Ecto neural progenitor cell (in vitro differentiated cells): ENCODE data around the gene SPP1.
A peak's percentile ranks its signal among the peaks of the same experiment; 100 is the strongest.
"Not testable (repeated sequence)": the region's sequence is repeated elsewhere in the genome, so short reads cannot be mapped to it uniquely, and the experiment has no call there.

Experiments used
- DNase-seq: peaks from one replicate; pipeline ENCODE4 v3.0.0-alpha.2; 2018; ENCODE audit warnings: low spot score

Gene SPP1

DNA sequence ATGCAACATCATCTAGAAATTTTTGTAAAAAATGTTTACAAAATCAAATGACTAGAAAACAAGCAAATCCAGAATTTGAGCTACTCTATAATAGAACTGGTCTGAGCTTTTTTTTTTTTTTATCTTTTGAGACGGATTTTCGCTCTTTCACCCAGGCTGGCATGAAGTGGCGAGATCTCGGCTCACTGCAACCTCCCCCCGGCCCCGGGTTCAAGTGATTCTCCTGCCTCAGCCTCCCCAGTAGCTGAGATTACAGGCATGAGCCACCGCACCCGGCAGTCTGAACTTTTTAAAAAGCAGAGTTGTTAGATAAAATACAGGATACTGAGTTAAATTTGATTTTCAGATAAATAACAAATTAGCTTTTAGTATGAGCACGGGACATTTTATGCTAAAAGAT lies 11.0 kb downstream of the SPP1 start:
- no peak for DNase-seq

DNA sequence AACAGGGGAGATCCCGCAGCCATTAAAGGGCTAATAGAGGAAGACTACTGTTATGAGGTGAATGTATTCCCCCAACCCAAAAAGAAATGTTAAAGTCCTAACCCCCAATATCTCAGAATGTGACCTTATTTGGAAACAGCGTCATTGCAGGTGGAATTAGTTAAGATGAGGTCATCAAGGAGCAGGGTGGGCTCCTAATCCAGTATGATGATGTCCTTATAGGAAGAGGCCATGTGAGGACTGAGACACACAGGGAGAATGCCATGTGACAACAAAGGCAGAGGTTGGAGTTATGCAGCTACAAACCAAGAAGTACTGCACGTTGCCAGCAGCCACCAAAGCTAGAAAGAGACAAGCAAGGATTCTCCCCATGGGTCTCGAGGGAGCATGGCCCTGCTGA lies 14.3 kb downstream of the SPP1 start:
- DNase-seq = no peak

DNA sequence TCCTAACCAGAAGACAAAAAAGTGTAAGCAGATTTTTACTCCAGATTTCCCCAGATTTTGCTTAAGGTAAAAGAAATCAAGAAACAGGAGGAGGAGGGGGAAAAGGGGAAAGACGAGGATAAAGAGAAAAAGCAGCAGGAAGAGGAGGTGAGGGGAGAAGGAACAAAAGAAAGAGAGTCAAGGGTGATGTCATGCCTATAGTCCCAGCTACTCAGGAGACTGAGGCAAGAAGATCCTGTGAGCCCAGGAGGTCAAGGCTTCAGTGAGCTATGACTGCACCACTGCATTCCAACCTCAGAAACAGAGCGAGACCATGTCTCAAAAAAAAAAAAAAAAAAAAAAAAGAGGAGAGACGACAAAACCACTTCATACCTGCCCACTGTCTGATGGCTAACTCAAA lies 19.9 kb downstream of the SPP1 start:
- no peak for DNase-seq

DNA sequence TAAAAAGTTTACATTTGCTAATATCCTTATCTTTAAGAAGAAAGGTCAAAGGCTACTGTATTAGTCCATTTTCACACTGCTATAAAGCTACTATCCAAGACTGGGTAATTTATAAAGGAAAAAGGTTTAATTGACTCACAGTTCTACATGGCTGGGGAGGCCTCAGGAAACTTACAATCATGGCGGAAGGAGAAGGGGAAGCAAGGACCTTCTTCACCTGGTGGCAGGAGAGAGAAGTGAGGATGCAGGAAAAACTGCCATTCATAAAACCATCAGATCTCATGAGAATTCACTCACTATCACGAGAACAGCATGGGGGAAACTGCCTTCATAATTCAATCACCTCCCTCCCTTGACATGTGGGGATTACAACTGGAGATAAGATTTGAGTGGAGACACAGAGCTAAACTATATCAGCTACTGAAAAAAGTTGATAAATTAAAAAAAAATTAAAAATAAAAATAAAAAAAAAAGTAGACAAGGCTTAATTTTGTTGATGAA lies 23.7 kb downstream of the SPP1 start:
- not testable (repeated sequence) for DNase-seq

DNA sequence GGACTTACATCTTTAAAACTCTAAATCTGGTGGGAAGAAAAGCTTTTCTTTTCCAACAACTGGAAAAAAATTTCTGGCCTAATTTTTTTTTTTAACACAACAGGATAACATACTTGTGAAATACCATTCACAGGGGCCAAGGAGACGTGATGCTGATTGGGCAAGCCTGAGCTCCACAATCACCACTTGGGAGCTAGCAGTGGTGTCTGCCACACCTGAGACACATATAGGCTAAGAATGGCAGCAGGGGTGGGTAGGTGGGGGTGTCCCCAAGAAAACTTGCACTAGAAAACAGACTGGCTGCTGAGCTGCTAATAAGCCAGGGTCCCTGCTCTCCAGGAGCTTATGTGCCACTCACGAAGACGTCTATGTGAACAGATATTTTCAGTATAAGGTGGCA lies 26.4 kb downstream of the SPP1 start:
- no peak for DNase-seq

DNA sequence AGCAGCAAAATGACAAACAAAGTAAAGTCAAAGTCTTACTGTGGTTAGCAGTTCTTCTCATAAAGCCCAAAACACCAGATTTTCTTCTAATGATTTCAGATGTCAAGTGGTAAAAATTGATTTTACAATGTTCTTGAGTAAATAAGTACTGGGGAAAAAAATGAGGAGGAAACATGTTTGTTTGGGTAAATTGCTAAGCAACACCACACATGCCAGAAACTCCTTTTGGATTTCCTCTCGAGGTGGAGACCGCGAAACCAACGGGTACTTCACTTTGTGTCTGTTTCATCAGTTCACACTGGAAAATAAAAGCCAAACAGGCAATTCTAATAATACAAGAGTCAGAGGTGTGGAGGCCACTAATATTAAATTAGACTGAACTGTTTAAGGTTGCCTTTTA lies 27.3 kb downstream of the SPP1 start:
- no peak for DNase-seq

DNA sequence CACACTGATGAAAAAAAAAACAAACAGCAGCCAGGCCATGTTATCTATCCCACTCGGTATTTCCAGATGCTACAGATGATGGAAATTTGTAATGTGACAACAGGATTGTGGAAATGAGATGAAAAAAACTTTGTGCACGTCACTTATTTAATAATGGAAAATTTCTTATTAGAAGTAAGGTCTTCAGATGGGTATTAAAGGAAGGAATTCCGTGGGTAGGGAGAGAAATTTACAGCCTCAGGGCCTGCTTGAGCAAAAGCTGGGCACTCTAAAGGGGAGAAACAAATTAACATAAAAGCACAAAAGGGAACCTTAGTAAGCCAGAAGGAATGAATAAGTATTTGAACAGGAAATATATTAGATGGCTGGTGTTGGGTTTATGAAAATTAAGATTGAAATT lies 27.7 kb downstream of the SPP1 start:
- DNase-seq = no peak

DNA sequence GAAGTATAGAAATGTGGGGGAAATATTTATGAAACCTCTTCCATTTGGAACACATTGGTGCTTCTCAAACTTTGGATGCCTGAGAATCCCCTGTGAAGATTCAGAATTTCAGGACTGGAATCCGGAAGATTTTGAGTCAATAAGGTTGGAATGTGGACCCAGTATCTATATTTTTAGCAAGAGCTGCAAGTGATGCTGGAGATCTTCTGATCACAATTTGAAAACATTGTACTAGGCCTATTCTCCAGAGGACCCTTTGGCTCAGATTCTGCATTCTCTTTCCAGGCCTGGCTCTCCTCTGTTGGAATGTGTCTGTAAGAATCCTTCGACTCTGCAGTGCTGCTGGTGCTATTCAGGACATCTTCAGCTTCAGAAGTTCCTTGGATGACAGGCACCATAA lies 29.6 kb downstream of the SPP1 start:
- no peak for DNase-seq

DNA sequence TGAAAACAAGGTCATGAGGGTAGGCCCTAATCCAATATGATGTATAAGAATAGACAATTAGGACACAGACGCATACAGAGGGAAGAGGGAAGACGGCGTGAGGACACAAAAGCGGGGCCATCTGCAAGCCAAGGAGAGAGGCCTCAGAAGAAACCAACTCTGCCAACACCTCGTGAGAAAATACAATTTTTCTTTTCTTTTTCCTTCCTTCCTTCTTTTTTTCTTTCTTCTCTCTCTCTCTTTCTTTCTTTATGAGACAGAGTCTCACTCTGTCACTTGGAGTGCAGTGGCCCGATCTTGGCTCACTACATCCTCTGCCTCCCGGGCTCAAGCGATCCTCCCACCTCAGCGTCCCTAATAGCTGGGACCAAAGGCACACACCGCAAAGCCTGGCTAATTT lies 30.4 kb downstream of the SPP1 start:
- DNase-seq = no peak

DNA sequence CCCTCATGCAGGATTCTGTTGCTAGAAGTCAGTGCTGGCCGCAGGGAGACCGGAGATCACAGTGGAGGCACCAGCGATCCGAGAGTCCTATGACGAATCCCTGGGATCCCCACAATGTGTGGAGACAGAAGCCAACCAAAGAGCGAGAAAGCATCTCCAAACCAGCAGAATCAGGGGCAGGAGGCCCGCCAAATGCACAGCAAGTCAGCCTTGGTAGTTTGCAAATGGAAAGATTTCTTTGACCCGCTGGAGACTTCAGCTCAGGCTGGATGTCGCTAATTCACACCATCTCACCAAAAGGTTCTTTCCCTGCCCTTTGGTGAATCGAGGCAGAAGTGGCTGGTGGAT lies 31.4 kb downstream of the SPP1 start:
- DNase-seq = peak; percentile 48

DNA sequence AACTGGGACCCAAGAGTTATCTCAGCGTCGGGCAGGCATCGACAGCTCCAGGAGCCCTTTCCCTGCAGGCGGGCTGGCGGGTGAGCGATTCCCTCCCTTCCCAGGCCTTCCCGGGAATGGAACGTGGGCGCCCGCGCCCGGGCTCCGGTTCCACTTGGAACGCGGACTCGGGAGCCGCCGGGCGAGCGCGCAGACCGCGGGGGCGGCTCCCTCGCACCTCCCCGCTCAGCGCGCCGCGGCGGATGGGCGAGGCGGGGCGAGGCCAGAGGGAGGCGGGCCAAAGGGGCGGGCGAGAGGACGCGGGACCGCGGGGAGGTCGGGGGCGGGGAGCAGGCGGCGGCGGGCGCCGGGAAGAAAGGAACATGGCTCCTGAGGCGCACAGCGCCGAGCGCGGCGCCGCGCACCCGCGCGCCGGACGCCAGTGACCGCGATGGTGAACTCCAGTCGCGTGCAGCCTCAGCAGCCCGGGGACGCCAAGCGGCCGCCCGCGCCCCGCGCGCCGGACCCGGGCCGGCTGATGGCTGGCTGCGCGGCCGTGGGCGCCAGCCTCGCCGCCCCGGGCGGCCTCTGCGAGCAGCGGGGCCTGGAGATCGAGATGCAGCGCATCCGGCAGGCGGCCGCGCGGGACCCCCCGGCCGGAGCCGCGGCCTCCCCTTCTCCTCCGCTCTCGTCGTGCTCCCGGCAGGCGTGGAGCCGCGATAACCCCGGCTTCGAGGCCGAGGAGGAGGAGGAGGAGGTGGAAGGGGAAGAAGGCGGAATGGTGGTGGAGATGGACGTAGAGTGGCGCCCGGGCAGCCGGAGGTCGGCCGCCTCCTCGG lies 32.0 kb downstream of the SPP1 start, which contains the start of gene PKD2:
Gene PKD2 (plus strand): TSS at position 332 of the 818 bp plus-strand sequence. CDS start 99 bp downstream, at position 431.
- peak; percentile 88 for DNase-seq

DNA sequence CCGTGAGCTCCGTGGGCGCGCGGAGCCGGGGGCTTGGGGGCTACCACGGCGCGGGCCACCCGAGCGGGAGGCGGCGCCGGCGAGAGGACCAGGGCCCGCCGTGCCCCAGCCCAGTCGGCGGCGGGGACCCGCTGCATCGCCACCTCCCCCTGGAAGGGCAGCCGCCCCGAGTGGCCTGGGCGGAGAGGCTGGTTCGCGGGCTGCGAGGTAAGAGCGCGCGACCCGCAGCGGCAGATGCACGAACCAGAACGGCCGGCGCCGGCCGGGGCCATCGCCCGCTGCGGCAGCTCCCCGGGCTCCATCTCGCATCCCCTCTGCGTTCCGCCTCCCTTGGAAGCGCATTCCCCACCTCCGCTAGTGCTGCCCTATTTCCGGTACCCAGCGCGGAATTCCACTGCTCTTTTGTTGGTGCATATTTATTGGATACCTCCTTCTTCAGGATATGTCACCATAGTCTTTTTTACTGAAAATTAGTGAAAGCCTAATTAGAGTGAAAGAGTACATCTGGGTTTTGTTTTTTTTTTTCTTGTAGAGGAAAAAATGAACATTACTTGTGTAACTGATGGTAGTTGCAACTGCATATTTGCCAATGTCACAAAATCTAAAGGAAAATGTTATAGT lies 32.7 kb downstream of the SPP1 start:
- DNase-seq = peak; percentile 69

DNA sequence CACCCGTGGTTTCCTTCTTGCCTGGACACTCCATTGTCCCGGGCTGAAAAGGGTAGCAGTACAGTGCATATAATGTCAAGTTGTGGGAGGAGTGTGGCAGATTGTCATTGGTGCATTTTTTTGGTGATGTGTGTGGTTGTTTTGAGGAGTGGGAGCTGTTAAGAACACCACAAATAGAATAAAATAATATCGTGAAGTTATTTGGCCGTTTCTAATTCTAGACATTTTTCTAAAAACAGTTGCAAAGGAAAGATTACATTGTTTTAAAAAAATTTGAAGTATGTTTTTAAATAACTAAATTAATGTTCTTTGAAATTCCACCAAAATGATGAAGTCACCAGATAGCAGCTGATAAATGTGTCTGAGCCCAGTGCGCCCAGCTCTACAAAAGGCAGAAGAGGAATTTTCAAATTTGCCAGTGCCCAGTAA lies 33.2 kb downstream of the SPP1 start:
- DNase-seq = no peak

DNA sequence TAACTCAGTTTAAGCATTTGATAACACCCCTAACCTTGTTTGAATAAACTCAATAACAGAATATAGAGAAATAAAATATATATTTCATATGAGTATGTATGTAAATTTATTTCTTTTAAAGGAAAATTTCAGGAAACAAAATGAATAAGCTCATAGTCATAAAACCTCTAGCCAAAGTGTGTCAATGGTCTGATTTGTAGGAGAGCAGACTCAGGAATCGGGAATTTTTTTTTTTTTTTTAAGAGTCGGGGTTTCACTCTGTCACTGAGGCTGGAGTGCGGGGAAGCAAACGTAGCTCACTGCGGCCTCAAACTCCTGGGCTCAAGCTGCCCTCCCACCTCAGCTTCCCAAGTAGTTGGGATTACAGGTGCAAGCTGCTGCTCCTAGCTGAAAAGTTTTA lies 34.4 kb downstream of the SPP1 start:
- DNase-seq = no peak

DNA sequence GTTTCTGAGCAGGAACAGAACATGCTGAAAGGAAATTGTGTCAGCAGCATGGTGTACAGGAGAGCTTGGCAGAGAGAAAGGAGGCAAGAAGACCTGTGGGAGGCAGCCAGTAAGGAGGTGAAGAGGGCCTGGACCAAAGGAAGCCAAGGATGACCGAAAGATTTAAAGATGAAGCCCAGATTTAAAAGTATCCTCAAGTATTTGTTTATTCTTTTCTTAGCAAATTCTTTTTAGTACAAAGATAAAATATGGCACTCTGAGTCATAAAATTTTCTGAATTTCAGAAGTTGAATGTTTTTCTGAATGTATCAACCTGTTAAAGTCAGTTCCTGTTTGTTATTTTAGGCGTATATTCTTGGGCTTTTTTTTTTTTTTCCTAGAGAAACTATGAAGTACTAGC lies 35.5 kb downstream of the SPP1 start:
- no peak for DNase-seq

DNA sequence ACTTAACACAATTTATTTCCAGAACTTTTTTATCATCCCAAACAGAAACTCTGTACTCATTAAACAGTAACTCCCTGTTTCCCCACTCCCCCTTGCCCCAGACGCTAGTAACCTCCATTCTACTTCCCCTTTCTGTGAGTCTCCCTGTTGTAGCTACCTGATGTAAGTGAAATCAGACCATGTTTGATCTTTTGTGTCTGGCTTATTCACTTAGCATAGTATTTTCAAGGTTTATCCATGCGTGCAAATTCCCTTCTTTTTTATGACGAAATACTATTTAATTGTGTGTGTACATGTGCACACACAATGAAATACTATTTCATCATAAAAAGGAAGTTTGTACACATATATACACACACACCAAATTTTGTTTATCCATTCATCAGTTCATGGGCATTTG lies 37.1 kb downstream of the SPP1 start:
- no peak for DNase-seq

DNA sequence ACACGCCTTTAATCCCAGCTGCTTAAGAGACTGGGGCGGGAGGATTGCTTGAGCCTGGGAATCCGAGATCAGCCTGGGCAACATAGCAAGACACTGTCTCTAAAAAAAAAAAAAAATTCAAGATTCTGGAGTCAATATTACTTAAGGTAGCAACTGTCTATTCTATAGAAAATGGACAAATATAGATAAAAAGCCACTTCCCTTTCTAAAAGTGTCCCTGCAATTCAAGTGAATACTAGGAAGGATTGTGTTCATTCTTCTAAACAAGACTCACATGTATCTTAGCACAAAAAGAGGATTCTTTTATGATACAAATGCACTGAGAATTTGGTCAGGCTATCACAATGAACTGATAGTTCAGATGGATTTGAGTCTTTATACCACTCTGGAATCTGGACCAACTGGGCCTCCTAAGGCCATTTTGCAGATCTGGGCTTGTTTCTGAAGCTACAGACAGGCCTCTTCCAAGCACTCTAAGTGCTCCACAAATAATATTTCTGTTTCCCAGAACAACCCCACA lies 38.9 kb downstream of the SPP1 start:
- no peak for DNase-seq

DNA sequence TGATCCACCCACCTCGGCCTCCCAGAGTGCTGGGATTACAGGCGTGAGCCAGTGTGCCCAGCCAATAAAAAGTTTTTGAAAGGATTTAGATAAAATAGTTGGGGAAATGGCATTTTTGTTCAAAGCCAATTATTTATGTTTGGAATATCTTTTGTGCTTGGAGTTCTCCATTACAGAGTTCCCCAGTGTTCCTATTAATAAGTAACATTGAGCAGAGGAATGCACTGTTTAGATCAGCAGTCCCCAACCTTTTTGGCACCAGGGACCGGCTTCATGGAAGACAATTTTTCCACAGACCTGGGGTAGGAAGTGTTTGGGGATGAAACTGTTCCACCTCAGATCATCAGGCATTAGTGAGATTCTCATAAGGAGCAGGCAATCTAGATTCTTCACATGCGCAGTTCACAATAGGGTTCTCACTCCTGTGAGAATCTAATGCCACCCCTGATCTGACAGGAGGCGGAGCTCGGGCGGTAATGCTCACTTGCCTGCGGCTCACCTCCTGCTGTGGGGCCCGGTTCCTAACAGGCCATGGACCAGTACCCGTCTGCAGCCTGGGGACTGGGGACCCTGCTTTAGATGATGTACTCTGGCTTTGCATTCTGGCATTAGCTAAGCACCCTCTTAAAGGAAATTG lies 40.3 kb downstream of the SPP1 start:
- DNase-seq = no peak

DNA sequence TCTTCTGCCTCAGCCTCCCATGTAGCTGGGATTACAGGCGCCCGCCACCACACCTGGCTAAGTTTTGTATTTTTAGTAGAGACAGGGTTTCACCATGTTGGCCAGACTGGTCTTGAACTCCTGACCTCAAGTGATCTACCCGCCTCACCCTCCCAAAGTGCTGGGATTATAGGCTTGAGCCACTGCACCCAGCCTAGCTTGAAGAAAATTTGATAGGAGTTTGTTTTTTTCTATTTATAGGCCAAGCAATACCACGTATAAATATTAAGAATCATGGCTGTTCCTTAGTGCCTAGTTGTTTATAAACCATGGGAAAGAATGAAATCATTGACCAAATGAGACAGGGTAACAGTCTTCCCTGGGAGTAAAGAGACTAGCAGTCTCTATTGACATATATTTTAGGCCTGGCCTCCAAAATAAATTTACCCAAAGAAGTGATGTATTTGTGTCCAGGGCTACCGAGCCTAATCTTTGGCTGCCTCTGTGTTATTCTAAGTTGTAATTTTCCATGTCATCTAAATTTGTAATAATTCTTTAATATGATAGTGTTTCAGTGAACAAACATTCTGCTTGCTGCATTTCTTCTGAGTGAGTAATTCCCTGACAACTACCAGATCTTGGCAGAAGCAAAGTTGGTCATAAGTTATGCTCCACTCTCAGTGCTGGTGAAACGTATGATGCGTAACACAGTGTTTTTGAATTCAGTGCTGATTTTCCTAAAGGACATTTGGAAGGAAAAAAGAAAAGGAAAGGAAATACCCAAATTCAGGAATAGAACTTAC lies 42.2 kb downstream of the SPP1 start:
- DNase-seq = no peak

DNA sequence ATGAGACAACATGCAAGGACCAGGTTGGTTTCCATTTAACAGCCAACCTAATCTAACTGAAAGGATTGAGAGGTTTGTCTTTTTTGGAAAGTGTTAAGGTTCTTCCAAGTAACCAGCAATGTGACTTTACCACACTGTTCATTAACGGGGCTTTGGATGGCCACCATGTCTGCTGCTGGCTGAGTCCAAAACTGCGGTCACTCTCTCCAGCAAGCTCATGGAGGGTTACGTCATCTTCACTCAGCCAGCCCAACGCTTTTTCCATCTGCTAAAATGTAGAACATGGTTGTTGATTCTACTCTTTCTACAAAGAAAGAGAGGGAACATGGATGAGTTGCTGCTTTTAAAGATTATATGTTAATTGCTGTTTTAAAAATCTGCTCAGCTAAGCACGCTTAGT lies 43.0 kb downstream of the SPP1 start:
- no peak for DNase-seq

DNA sequence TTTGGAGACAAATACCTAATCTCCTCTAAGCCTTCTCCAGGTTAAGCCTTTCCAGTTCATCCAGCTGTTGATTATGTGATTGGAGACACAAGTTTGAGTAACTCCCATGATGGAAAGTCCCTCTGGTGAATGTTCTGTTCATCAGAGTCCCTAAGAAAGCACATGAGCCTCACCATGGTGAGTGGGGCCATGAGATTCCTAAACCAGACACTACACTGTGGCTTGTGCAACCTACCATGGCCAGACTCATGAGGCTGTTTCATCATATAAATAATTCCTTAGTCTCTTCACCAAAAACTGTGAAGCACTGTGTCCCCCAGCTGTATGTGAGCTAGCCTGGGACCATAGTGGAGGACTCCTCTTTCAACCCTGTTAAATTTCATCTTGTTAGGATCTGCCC lies 46.3 kb downstream of the SPP1 start:
- no peak for DNase-seq

DNA sequence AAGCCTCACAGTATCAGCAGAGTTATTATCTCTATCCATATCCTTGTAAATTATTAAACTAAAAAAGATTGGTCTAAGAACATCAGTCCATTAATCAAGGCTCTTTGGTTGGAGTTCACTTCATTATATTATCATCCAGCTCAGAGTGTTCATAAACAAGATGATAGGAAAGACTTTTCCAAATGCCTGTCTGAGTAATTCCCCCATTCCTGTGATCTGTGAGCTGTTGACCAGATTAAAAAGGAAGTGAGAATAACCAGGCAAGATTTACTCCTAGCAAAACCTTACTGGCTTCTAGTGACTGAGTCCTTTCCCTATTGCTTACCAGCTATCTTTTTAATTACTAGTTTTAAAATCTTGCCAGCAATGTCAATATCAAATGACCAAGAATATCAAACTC lies 46.8 kb downstream of the SPP1 start:
- no peak for DNase-seq
